Measurements from ENCODE around the gene HS3ST4.

HS3ST4 gene

DNA sequence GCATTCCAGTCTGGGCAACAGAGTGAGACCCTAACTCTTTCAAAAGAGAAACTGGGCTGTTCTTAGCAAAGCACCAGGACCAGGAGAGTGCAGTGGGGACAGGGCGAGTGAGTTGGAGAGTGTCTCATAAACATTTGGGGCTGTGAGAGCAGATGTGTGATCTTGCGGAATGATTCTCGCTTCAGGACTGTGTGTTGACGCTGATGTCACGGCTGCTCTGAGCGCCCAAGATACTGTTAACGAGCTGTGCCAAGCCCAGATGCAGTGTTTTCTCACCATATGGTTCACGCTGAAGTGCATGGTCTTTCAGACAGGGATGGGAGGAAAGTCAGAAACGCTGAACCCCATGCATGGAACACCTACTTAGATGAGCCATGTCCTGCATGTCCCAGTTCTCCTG is 438.2 kb downstream of the HS3ST4 start:
- Histone ChIP-seq H3K27me3 (ENCODE audit: insufficient read depth, insufficient read length) (no peaks in the 10 kb centered on the region), H3K9me3 (ENCODE audit: insufficient read depth, low read length) (no peaks in the 10 kb centered on the region), H3K9ac (ENCODE audit: insufficient read length, low read depth) (no peak overlapping the region), H3K4me1 (ENCODE audit: insufficient read depth, insufficient read length) (no peaks in the 10 kb centered on the region), H3K36me3 (ENCODE audit: insufficient read depth, insufficient read length, low read length) (no peaks in the 10 kb centered on the region), H3K4me3 (ENCODE audit: insufficient read length, low read depth) (no peak overlapping the region)
- no peak for DNase-seq (ENCODE audit: low read depth, low spot score)
- TF ChIP-seq ZNF274 (IDR thresholded peaks at IDR 0.05; ENCODE audit: low read depth, low read length) (no peak), YY1 (IDR thresholded peaks at IDR 0.05; ENCODE audit: insufficient read depth, insufficient read length) (no peak), SUZ12 (IDR thresholded peaks at IDR 0.05; ENCODE audit: extremely low read depth, insufficient read depth, insufficient read length) (no peak)

DNA sequence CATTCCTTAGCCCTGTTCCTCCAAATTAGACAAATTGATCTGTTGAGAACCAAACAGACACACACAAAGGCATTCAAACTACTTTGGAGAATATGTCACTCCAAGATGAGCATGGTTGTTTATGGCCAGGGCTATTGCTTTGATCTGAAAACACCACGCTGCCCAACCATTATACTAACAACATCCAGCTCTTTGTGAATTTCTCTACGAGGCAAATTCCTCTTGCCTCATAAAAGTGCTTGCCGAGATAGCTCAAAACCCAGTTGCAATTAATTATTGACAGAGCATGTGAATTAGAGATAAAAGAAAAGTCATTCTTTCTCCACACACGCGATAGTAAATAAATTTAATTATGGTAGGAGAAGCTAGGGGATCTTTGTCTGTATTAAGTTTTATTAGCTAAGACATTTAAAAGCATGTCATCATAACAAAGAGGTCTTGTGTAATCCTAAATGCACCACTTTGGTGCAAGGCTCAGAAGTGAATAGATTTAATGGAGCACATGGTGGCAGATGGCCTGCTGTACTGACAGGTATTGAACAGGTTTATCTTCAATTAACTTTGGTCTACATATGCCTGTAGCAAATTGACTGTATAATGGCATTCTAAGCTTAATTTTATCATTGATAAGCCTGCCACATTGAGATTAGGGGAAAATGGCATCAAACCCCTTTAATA is 441.8 kb downstream of the HS3ST4 start:
- TF ChIP-seq YY1 (IDR thresholded peaks at IDR 0.05; ENCODE audit: insufficient read depth, insufficient read length) (no peak), ZNF274 (IDR thresholded peaks at IDR 0.05; ENCODE audit: low read depth, low read length) (no peak), SUZ12 (IDR thresholded peaks at IDR 0.05; ENCODE audit: extremely low read depth, insufficient read depth, insufficient read length) (no peak)
- Histone ChIP-seq H3K27me3 (ENCODE audit: insufficient read depth, insufficient read length) (no peaks in the 10 kb centered on the region), H3K9me3 (ENCODE audit: insufficient read depth, low read length) (peaks cover 5% of the 10 kb centered on the region; the same call in 1 of the 2 replicates), H3K36me3 (ENCODE audit: insufficient read depth, insufficient read length, low read length) (no peaks in the 10 kb centered on the region), H3K4me3 (ENCODE audit: insufficient read length, low read depth) (no peak overlapping the region), H3K4me1 (ENCODE audit: insufficient read depth, insufficient read length) (no peaks in the 10 kb centered on the region), H3K9ac (ENCODE audit: insufficient read length, low read depth) (no peak overlapping the region)
- DNase-seq (ENCODE audit: low read depth, low spot score) = no peak

DNA sequence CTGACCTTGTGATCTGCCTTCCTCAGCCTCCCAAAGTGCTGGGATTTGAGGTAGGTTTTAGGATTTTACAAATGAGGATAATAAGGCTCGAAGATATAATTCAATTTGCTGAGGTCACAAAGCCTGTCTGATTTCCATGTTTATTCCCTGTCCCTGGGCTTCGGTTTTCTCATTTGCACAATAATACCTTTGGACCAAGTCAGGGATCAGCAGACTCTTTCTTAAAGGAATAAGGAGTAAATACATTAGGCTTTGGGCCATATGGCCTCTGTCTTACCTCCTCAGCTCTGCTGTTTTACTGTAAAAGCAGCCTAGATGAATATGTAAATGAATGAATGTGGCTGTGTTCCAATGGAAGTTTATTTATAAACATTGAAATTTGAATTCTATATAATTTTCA is 442.8 kb downstream of the HS3ST4 start:
- Histone ChIP-seq H3K9ac (ENCODE audit: insufficient read length, low read depth) (no peak overlapping the region), H3K9me3 (ENCODE audit: insufficient read depth, low read length) (peaks cover 5% of the 10 kb centered on the region; the same call in 1 of the 2 replicates), H3K36me3 (ENCODE audit: insufficient read depth, insufficient read length, low read length) (no peaks in the 10 kb centered on the region), H3K27me3 (ENCODE audit: insufficient read depth, insufficient read length) (no peaks in the 10 kb centered on the region), H3K4me1 (ENCODE audit: insufficient read depth, insufficient read length) (no peaks in the 10 kb centered on the region), H3K4me3 (ENCODE audit: insufficient read length, low read depth) (no peak overlapping the region)
- TF ChIP-seq SUZ12 (IDR thresholded peaks at IDR 0.05; ENCODE audit: extremely low read depth, insufficient read depth, insufficient read length) = no peak
- TF ChIP-seq YY1 (IDR thresholded peaks at IDR 0.05; ENCODE audit: insufficient read depth, insufficient read length) = no peak
- TF ChIP-seq ZNF274 (IDR thresholded peaks at IDR 0.05; ENCODE audit: low read depth, low read length) = no peak
- no peak for DNase-seq (ENCODE audit: low read depth, low spot score)

DNA sequence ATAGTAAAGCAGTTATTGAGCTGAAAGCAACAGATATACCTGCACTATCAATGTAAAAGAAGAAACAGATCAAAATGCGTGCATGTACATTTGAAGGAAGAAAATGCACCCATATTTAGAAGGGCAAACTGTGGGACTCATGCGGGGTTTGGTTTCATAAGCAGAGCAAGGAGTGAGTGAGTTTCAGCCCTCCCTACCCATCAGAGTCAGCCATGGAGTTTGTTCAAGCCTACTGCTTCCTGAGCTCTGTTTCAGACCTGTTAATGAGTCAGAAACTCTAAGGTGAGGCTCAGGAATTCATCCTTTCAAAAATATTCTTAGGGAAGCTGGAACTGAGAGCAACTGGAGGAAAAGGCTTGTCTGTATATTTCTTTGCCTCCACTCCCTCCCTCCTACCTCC is 446.2 kb downstream of the HS3ST4 start:
- no peaks in the 10 kb centered on the region for H3K4me1 ChIP-seq (ENCODE audit: insufficient read depth, insufficient read length)
- TF ChIP-seq SUZ12 (IDR thresholded peaks at IDR 0.05; ENCODE audit: extremely low read depth, insufficient read depth, insufficient read length) (no peak), YY1 (IDR thresholded peaks at IDR 0.05; ENCODE audit: insufficient read depth, insufficient read length) (no peak), ZNF274 (IDR thresholded peaks at IDR 0.05; ENCODE audit: low read depth, low read length) (no peak)
- no peaks in the 10 kb centered on the region for H3K27me3 ChIP-seq (ENCODE audit: insufficient read depth, insufficient read length)
- H3K9ac ChIP-seq (ENCODE audit: insufficient read length, low read depth) = no peak overlapping the region
- no peak overlapping the region for H3K4me3 ChIP-seq (ENCODE audit: insufficient read length, low read depth)
- peaks cover 5% of the 10 kb centered on the region; the same call in 1 of the 2 replicates for H3K9me3 ChIP-seq (ENCODE audit: insufficient read depth, low read length)
- no peaks in the 10 kb centered on the region for H3K36me3 ChIP-seq (ENCODE audit: insufficient read depth, insufficient read length, low read length)
- no peak for DNase-seq (ENCODE audit: low read depth, low spot score)

DNA sequence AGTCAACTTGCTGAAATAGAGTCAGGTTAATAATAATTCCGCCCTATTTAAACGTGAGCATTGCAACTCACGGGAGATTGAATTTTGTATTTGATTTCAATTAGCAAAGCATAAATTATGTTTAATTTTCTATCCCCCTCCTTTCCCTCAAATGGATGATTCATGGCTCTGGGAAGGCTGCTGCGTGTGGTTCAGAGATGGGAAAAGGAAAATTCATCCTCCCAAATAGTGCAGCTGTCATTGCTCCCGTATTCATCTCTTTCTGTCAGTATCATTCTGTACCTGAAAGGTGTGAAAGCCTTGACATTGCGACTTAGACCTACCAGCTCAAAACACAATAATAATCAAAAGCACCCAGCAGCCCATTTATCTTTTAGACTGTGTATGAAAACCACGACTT is 447.3 kb downstream of the HS3ST4 start:
- no peak for TF ChIP-seq YY1 (IDR thresholded peaks at IDR 0.05; ENCODE audit: insufficient read depth, insufficient read length)
- no peak for TF ChIP-seq ZNF274 (IDR thresholded peaks at IDR 0.05; ENCODE audit: low read depth, low read length)
- no peak for TF ChIP-seq SUZ12 (IDR thresholded peaks at IDR 0.05; ENCODE audit: extremely low read depth, insufficient read depth, insufficient read length)
- Histone ChIP-seq H3K9me3 (ENCODE audit: insufficient read depth, low read length) (peaks cover 5% of the 10 kb centered on the region; the same call in 1 of the 2 replicates), H3K9ac (ENCODE audit: insufficient read length, low read depth) (no peak overlapping the region), H3K27me3 (ENCODE audit: insufficient read depth, insufficient read length) (no peaks in the 10 kb centered on the region), H3K36me3 (ENCODE audit: insufficient read depth, insufficient read length, low read length) (no peaks in the 10 kb centered on the region), H3K4me1 (ENCODE audit: insufficient read depth, insufficient read length) (no peaks in the 10 kb centered on the region), H3K4me3 (ENCODE audit: insufficient read length, low read depth) (no peak overlapping the region)
- no peak for DNase-seq (ENCODE audit: low read depth, low spot score)

DNA sequence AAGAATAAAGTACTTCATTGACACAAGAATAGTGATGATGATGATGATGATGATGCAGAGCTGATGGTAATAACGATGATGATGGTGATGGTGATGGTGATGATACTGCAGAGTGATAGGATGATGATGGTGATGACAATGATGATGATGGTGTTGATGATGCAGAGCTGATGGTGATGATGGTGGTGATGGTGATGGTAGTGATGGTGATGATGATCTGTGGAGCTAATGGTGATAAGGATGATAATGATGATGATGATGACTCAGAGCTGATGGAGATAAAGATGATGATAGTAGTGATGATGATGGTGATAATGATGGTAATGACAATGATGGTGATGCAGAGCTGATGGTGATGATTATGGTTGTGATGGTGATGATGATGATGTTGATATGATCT is 448.1 kb downstream of the HS3ST4 start:
- TF ChIP-seq ZNF274 (IDR thresholded peaks at IDR 0.05; ENCODE audit: low read depth, low read length) (no peak), YY1 (IDR thresholded peaks at IDR 0.05; ENCODE audit: insufficient read depth, insufficient read length) (no peak)
- H3K9me3 ChIP-seq (ENCODE audit: insufficient read depth, low read length) = peaks cover 5% of the 10 kb centered on the region; the same call in 1 of the 2 replicates
- no peak overlapping the region for H3K4me3 ChIP-seq (ENCODE audit: insufficient read length, low read depth)
- DNase-seq (ENCODE audit: low read depth, low spot score) = no peak
- H3K4me1 ChIP-seq (ENCODE audit: insufficient read depth, insufficient read length) = no peaks in the 10 kb centered on the region
- H3K27me3 ChIP-seq (ENCODE audit: insufficient read depth, insufficient read length) = no peaks in the 10 kb centered on the region
- H3K9ac ChIP-seq (ENCODE audit: insufficient read length, low read depth) = no peak overlapping the region
- H3K36me3 ChIP-seq (ENCODE audit: insufficient read depth, insufficient read length, low read length) = no peaks in the 10 kb centered on the region

DNA sequence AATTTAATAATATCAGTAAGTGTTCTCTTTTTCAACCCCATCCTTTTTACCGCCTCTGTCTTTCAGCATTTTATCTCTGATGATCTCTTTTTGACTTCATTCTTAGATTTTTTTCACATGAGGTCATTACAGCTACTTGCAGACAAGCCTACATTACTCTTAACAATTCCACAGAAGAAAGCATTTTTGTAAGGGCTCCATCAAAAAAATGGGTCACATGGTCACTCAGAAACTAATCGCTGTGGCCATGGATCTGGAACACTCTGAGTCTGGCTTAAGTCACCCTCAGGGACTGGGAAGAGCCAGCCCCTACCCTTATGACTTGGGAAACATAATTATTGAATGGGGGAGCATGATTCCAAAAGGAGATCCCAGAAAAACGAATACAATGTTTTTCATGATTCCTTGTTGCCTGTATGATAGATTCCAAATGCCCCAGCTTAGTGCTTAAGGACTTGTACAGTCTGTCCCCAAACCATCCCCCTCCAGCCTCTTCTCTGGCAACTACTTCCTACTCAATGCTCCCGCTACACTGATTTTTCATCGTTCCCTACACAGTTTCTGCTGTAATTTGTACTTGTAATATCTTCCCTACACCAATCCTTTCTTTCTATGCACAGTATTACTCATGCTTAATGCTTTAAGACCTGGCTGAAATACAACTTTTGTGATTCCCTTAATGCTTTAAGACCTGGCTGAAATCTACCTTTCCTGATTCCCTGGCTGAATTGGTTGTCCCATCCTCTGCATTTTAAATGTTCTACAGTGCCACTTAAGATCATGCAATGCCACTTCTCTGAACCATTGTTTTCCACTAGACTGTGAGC is 457.8 kb downstream of the HS3ST4 start:
- TF ChIP-seq YY1 (IDR thresholded peaks at IDR 0.05; ENCODE audit: insufficient read depth, insufficient read length) (no peak), ZNF274 (IDR thresholded peaks at IDR 0.05; ENCODE audit: low read depth, low read length) (no peak), SUZ12 (IDR thresholded peaks at IDR 0.05; ENCODE audit: extremely low read depth, insufficient read depth, insufficient read length) (no peak)
- no peak for DNase-seq (ENCODE audit: low read depth, low spot score)

More for the DNA sequence above, 457.8 kb downstream of the HS3ST4 start:
- no peaks in the 10 kb centered on the region for H3K4me1 ChIP-seq (ENCODE audit: insufficient read depth, insufficient read length)
- H3K4me3 ChIP-seq (ENCODE audit: insufficient read length, low read depth) = no peak overlapping the region
- H3K36me3 ChIP-seq (ENCODE audit: insufficient read depth, insufficient read length, low read length) = no peaks in the 10 kb centered on the region
- no peak overlapping the region for H3K9ac ChIP-seq (ENCODE audit: insufficient read length, low read depth)
- no peaks in the 10 kb centered on the region for H3K27me3 ChIP-seq (ENCODE audit: insufficient read depth, insufficient read length)
- no peaks in the 10 kb centered on the region for H3K9me3 ChIP-seq (ENCODE audit: insufficient read depth, low read length)

Data from NT2/D1 (cell line).